NCI-H748 (cell line): ENCODE results near the gene DALRD3.
A peak's percentile ranks its signal among the peaks of the same experiment; 100 is the strongest.
"Not testable (repeated sequence)": the region's sequence is repeated elsewhere in the genome, so short reads cannot be mapped to it uniquely, and the experiment has no call there.

Experiments used
- DNase-seq: peaks from one replicate; lab custom pipeline; 2025; ENCODE audit not compliant: unreplicated experiment; lab: John Stamatoyannopoulos, UW

DALRD3 gene

DNA sequence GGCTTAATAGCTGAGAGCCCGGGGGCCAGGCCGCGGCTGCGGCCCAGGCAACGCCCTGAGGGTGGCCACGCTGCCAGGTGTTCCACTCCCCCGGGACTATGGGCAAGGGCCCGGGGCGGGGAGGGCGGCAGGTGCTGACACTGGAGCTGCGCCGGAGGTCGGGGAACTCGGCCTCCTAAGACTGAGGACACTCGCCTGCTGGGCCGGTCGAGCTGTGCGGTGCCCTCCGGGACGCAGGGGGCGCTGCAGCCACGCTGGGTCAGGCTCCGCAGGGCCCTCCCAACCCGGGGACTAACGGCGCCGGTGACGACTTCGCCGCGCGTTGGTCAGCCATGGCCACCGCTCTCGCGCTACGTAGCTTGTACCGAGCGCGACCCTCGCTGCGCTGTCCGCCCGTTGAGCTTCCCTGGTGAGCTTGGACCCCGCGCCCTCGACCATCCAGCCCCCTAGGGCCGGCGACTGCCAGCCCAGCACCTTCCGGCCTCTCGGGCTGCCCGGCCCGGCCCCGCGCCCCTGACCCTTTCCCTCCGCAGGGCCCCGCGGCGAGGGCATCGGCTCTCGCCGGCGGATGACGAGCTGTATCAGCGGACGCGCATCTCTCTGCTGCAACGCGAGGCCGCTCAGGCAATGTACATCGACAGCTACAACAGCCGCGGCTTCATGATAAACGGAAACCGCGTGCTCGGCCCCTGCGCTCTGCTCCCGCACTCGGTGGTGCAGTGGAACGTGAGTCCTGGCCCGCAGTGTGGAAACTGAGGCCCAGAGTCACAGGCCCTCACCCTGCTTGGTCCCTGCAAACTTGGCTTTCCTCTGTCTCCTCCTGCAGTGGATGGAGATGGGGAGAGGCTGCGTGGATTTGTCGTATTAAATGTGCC, 3.7 kb upstream of the DALRD3 start, which contains the start of gene NDUFAF3:
TSS of gene NDUFAF3 (plus strand) at position 309 of the 875 bp plus-strand sequence. CDS start at position 333, 24 bp downstream.
- DNase-seq: peak; percentile 96

DNA sequence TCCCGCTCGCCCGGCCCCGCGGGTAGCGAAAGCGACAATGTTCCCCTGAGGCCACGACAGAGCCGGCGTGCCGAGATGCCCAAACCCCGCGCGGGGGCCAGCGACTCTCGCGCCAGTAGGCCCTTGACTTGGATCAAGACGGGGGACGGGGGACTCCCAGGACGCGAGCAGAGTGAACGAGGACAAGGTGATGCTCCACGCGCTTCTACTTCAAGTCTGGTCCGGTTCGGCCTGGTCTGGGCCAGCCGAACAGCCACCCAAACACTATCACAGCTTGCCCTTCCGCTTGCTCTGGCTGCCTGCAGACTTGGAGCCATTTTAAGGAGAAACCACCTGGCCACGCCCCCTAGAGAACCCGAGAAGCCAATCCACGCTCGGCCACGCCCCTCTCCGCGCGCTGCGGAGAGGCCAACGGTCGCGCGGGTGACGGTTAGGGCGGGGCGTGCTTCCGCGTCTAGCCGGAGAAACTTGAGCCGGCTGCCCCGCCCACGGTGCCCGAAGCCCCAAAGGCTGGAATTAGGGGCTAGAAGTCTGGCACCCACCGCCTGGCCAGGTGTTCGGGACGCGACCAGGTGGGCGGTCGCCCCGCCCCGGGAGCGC, 2.9 kb upstream of the DALRD3 start:
- DNase-seq: peak; percentile 98

DNA sequence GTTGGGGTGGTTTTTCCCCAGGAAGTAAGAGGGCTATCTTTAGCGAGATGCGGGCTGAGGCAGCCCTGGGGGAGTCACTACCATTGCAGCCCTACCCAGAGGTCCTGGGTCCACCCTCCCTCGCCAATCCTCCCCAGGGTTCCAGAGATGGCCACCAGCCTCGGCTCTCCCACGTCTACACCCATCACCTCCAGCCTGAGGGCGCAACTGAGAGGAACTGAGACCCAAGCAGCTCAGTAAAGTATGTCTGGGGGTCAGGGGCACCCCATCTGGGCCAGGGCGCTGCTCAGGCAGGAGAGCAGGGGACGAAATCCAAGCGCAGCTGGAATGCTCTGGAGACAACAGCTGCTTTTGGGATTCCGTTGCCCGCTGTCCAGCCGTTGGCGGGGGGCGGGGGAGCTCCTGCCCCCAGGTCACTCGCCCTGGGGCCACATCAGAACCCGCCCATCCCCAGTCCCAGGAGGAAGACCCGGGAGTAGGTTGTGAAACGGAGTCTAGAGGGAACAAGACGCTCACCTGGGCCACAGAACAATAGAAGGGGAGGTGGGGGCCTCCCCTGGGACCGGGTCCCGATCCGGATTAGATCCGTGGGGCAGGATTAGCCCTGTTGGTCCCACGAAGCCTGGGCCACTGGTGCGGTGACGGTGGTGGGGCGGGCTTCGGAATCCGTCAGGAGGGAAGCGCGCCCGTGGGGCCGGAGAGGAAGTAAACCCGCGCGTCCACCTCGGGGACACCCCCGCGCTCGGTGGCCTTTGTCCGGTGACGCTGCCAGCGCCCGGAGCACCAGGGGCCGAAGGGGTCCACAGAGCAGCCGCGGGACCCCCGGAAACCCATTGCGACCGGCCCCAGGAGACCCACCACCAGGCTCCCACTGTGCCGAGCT, 2.2 kb upstream of the DALRD3 start:
- DNase-seq: peak; percentile 51

- DNase-seq: peak; percentile 35
These were observed 1.6 kb upstream of the DALRD3 start for GRCh38 chr3:49019941-49020329.

DNA sequence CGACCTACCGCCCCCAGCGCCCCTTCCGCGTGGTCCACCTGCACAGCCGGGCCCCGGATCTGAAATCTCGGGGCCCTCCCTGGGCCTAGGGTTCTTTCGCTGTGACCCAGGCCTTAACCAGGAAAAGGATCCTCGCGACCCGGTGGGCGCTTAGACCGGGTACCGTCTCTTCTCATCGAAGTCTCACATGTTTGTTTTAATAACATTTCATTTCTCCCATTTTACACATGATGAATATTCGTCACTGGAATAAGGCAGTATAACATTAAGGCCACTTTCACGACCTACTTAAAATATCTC, 277 bp upstream of the DALRD3 start:
- DNase-seq: no peak

- DNase-seq: peak; percentile 57
These were observed 980 bp downstream of the DALRD3 start for GRCh38 chr3:49017229-49017970.

- DNase-seq: no peak
These were observed 1.8 kb downstream of the DALRD3 start for GRCh38 chr3:49016414-49017228.

- no peak for DNase-seq
These were observed 2.6 kb downstream of the DALRD3 start for GRCh38 chr3:49015765-49016164.

DNA sequence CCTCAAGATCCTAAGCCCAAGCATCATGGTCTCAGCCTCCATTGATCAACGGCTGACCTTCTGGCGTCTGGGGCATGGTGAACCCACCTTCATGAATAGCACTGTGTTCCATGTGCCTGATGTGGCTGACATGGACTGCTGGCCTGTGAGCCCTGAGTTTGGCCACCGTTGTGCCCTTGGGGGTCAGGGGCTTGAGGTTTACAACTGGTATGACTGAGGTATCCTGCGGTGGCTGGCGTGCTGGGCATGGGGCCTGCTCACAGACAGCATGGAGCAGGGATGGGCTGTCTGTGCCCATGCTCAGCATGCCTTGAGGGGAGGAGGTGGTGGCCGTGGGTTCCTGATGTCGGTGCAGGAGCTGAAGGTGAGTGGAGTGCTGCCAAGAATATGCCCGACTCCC, 3.3 kb downstream of the DALRD3 start:
- no peak for DNase-seq

DNA sequence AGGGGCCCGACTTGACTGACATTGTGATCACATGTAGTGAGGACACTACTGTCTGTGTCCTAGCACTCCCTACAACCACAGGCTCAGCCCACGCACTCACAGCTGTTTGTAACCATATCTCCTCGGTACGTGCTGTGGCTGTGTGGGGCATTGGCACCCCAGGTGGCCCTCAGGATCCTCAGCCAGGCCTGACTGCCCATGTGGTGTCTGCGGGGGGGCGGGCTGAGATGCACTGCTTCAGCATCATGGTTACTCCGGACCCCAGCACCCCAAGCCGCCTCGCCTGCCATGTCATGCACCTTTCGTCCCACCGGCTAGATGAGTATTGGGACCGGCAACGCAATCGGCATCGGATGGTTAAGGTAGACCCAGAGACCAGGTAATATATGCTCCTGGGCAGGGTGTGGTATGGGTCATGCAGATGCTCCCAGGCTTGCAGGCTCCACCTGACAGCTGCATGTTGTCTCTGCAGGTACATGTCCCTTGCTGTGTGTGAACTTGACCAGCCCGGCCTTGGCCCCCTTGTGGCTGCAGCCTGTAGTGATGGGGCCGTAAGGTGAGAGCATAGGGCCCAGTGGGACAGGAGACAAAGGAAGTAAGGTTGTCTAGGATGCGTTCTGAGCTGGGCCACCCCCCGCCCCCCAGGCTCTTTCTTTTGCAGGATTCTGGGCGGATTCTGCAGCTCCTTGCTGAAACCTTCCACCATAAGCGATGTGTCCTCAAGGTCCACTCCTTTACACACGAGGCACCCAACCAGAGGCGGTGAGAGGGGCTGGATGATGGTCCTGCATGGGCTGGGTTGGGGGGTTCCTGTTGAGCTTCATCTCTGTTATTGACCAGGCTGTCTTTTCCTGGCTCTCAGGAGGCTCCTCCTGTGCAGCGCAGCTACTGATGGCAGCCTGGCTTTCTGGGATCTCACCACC, 4.4 kb downstream of the DALRD3 start:
- DNase-seq: peak; percentile 15

- DNase-seq: no peak
These were observed 5.2 kb downstream of the DALRD3 start for GRCh38 chr3:49013113-49013737.

DNA sequence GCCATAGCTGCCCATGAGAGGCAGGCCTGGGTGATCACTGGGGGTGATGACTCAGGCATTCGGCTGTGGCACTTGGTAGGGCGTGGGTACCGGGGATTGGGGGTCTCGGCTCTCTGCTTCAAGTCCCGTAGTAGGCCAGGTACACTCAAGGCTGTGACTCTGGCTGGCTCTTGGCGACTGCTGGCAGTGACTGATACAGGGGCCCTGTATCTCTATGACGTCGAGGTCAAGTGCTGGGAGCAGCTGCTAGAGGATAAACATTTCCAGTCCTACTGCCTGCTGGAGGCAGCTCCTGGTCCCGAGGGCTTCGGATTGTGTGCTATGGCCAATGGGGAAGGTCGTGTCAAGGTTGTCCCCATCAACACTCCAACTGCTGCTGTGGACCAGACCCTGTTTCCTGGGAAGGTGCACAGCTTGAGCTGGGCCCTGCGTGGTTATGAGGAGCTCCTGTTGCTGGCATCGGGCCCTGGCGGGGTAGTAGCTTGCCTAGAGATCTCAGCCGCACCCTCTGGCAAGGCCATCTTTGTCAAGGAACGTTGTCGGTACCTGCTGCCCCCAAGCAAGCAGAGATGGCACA, 5.9 kb downstream of the DALRD3 start:
- DNase-seq: no peak

DNA sequence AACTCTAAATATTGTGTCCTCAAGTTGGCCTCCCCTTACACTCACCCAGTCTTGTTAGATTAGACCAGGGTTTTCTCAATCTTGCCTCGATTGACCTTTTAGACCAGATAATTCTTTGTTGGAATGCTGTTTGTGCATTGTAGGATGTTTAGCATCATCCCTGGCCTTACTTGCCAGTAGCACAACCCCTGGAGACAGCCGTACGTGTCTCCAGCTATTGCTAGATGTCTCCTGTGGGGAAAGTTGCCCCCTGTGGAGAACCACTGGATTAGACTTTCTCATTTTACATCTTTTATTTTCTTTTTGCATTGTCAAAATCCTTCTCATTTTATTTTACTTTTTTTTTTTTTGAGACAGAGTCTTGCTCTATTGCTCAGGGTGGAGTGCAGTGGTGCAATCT, 9.0 kb downstream of the DALRD3 start:
- DNase-seq: no peak

- not testable (repeated sequence) for DNase-seq
These were observed 9.8 kb downstream of the DALRD3 start for GRCh38 chr3:49008627-49009026.

DNA sequence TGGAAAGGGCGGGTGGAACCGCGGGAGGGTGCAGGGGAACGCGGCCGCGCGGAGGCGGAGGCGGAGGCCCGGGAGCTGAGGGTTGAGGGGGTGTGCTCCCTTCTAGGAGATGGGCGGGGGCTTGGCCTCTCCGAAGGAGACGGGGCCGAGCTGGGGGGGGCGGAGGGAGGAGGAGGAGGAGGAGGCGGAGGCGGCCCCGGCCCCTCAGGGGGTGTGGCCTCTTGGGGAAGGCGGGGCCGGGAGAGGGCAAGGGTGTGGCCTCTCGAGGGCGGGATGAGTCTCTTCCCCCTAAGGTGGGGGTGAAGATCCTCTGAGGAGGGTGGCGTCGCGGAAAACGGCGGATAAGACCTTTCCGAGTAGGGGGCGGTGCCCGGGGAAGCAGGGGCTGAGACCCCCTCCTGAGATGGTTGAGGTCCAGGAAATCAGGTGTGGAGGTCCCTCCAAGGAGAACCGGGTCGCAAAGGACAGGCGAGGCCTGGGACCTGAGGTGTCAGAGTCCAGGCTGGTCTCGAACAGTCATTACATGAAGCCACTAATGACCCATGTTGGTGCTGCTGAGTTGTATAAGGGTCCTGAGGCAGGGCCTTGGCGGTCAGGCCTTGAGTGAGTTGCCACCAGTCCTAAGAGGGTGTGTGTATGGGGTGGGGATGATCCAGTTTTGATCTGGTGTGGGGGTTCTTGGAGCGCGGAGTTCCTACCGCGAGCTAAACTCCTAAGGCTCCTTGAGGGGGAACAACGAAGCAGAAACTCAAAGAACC, 10.4 kb downstream of the DALRD3 start:
- peak; percentile 79 for DNase-seq

GRCh38 chr3:49007068-49007770, 11.2 kb downstream of the DALRD3 start, which contains the start of gene WDR6:
Gene WDR6 (plus strand): TSS chr3:49007391. CDS start chr3:49007432, 41 bp downstream.
- DNase-seq: peak; percentile 97
